GM06990 (cell line): ENCODE results near the gene L3MBTL3.

Source experiments
- DNase-seq: peaks from one replicate; pipeline ENCODE4 v3.0.0-alpha.2; 2011; ENCODE audit not compliant: insufficient read length; ENCODE audit errors: extremely low read depth
- H3K27me3 ChIP-seq: replicated peaks from 2 replicates; pipeline ENCODE4 v1.6.0; 2011; ENCODE audit warnings: low read length; ENCODE audit not compliant: control insufficient read depth, insufficient read depth
- H3K36me3 ChIP-seq: 2 replicates; pipeline ENCODE4 v1.5.1; 2011; ENCODE audit warnings: low read length; ENCODE audit not compliant: control insufficient read depth, insufficient read depth
- H3K4me3 ChIP-seq: replicated peaks from 2 replicates; pipeline ENCODE4 v1.5.1; 2011; ENCODE audit warnings: low read depth, mild to moderate bottlenecking, control low read depth, low read length
- CTCF ChIP-seq: IDR thresholded peaks from 2 replicates; pipeline ENCODE4 v1.5.1; 2011; ENCODE audit warnings: low read length, control low read depth, mild to moderate bottlenecking, inconsistent platforms; ENCODE audit not compliant: insufficient read depth, poor library complexity, severe bottlenecking

L3MBTL3 gene

DNA sequence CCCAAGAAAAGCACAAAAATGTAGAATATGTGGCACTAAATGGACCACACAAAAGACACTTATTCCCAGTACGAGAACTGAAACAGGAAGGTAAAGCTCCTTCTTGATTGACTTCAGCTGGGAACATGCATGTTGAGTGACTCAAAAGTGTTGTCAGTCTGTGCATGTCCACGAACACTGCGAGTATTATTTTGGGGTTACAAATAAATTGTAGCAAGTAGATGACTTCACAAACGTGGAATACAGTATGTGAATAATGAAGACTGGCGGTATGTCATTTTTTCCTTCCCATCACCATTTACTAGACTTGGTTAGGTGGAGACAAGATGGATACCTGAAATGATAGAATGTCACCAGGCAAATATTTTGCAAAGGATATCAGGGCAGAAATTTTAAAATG lies 45.4 kb downstream of the L3MBTL3 start:
- no peak for TF ChIP-seq CTCF
- DNase-seq = no peak
- H3K36me3 ChIP-seq = no peaks in the 10 kb centered on the region
- no peaks in the 10 kb centered on the region for H3K27me3 ChIP-seq
- no peak overlapping the region for H3K4me3 ChIP-seq

GRCh38 chr6:130065609-130066156 lies 47.3 kb downstream of the L3MBTL3 start:
- no peak for TF ChIP-seq CTCF
- H3K27me3 ChIP-seq = no peaks in the 10 kb centered on the region
- DNase-seq = no peak
- no peaks in the 10 kb centered on the region for H3K36me3 ChIP-seq
- H3K4me3 ChIP-seq = no peak overlapping the region

DNA sequence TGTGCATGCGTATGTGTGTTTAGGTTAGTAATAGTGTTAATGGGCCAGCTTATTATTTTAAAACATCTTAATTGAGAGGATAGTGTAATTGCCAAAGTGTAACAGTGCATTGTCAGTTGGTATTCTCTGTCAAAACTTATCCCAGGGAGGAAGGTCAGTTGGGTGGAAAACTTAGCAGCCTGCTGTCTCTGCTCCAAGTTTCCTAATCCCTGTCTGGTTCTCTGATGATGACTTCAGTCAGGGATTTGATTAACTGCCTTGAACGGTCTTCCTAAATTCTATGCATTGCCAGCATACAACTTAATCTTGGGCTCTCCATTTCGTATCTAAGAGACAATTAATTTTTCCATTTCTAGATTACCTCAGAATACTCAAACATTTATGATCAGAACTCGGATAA lies 51.1 kb downstream of the L3MBTL3 start:
- Histone ChIP-seq H3K4me3 (no peak overlapping the region), H3K27me3 (no peaks in the 10 kb centered on the region), H3K36me3 (no peaks in the 10 kb centered on the region)
- no peak for TF ChIP-seq CTCF
- no peak for DNase-seq

DNA sequence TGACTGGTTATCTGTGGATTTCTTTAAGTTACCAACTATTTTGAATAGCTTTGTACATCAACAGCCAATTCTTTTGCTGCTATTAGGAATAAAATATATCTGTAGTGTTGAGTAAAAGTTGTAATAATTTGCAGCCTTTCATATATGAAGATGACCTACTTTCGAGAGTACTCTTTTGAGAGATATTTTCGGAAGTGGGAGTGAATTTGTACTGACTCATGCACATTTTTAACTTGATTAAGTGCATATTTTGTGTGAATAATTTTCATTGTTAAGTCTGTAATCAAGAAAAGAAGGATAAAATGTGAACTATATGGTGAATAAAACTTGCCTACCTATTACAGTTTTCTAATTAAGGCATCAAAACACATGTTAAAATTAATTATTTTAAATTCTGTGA lies 51.9 kb downstream of the L3MBTL3 start:
- Histone ChIP-seq H3K4me3 (no peak overlapping the region), H3K36me3 (no peaks in the 10 kb centered on the region), H3K27me3 (no peaks in the 10 kb centered on the region)
- DNase-seq = no peak
- no peak for TF ChIP-seq CTCF

DNA sequence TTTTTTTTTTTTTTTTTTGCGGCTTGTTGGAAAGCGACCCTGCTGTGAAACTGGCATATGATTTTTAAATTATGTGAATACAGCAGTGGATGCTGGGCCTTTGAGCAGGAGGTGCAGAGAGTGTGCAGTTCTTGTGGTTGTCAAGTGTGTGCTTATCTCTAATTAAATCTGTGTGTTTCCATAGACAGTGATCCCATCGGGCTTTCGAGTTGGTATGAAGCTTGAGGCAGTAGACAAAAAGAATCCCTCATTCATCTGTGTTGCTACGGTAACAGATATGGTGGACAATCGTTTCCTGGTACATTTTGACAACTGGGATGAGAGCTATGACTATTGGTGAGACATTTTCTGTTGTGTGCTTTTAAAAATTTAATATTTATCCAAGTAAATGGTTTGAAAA lies 52.4 kb downstream of the L3MBTL3 start:
- Histone ChIP-seq H3K36me3 (no peaks in the 10 kb centered on the region), H3K27me3 (no peaks in the 10 kb centered on the region), H3K4me3 (no peak overlapping the region)
- TF ChIP-seq CTCF = no peak
- DNase-seq = no peak

GRCh38 chr6:130075879-130076460 lies 57.6 kb downstream of the L3MBTL3 start:
- no peak for TF ChIP-seq CTCF
- no peak for DNase-seq
- Histone ChIP-seq H3K27me3 (no peaks in the 10 kb centered on the region), H3K36me3 (no peaks in the 10 kb centered on the region), H3K4me3 (no peak overlapping the region)
